Measurements from ENCODE around the gene TCF12. TPM values are rescaled to one million over a fixed set of nuclear protein-coding genes. Genes with fewer than 3 reads are reported as not detected.

TCF12 gene
- total RNA-seq, 1 experiment from 2014 or later: 76.7 TPM

GRCh38 chr15:57218826-57219576 lies 300.6 kb downstream of the TCF12 start:
- peaks cover 2% of the 10 kb centered on the region; the same call in 1 of the 2 replicates for H3K79me2 ChIP-seq (ENCODE audit: insufficient read depth, low read length)
- H3K36me3 Mint-ChIP-seq (ENCODE audit: insufficient read depth in 1 of 3, low read depth in 3 of 3): no peaks in the 10 kb centered on the region

More at GRCh38 chr15:57218826-57219576, 300.6 kb downstream of the TCF12 start:
- H3K4me3 Mint-ChIP-seq: peak overlapping the region; percentile 44 to 90
- no peaks in the 10 kb centered on the region for H3K9me3 Mint-ChIP-seq
- H2BK5ac ChIP-seq (ENCODE audit: insufficient read length, low read length): no peak overlapping the region
- no peak overlapping the region for H2AK5ac ChIP-seq (ENCODE audit: insufficient read length, low read length)
- H3K27me3 ChIP-seq (ENCODE audit: insufficient read depth, low read length): no peaks in the 10 kb centered on the region
- H3K4me1 ChIP-seq (ENCODE audit: insufficient read depth, low read length): 0 out of 2 replicates have a peak, but pooled peaks cover 2% of the 10 kb centered on the region
- DNase-seq: peak; percentile 38
- H3K18ac ChIP-seq (ENCODE audit: insufficient read length, low read depth, low read length): no peak overlapping the region
- no peak overlapping the region for H3T11ph ChIP-seq (ENCODE audit: low read length)
- no peak overlapping the region for H2BK20ac ChIP-seq (ENCODE audit: low read depth, low read length, poor library complexity, severe bottlenecking)
- no peaks in the 10 kb centered on the region for H3K23me2 ChIP-seq (ENCODE audit: insufficient read length, low read depth, low read length, poor library complexity, severe bottlenecking)
- no peaks in the 10 kb centered on the region for H3K79me1 ChIP-seq (ENCODE audit: insufficient read depth, low read depth, low read length, poor library complexity, severe bottlenecking)
- H3K4me1 Mint-ChIP-seq: peaks cover 66 to 69% of the 10 kb centered on the region in 2 experiments
- H4K20me1 ChIP-seq (ENCODE audit: control insufficient read depth, insufficient read depth, insufficient read length): no peaks in the 10 kb centered on the region
- TF ChIP-seq CTCF (conservative IDR thresholded peaks at IDR 0.05): no peak
- H3K4ac ChIP-seq (ENCODE audit: low read depth, low read length): no peak overlapping the region
- no peak overlapping the region for H3K56ac ChIP-seq (ENCODE audit: insufficient read length, low read depth, low read length)
- no peak overlapping the region for H2BK12ac ChIP-seq (ENCODE audit: insufficient read length, low read depth, low read length)
- H3K9ac ChIP-seq (ENCODE audit: extremely low read depth, insufficient read length, low read length): no peak overlapping the region
- H3K23ac ChIP-seq (ENCODE audit: insufficient read length, low read depth, low read length): no peak overlapping the region
- H3K27ac Mint-ChIP-seq: peak overlapping the region; percentile 59 to 73 (median 65); a peak in 5 of 7 replicates
- no CpG with 5 or more reads among the region's 2 CpGs for WGBS (ENCODE audit: extremely low coverage, insufficient read length, low lambda C conversion rate)
- no peak overlapping the region for H4K91ac ChIP-seq (ENCODE audit: insufficient read length, low read depth, low read length)
- no peaks in the 10 kb centered on the region for H3K9me3 ChIP-seq (ENCODE audit: control insufficient read depth, low read depth, low read length)
- H2BK120ac ChIP-seq (ENCODE audit: low read depth, low read length, poor library complexity, severe bottlenecking): no peak overlapping the region
- H2AFZ ChIP-seq (ENCODE audit: low read length): no peak overlapping the region
- H3K14ac ChIP-seq (ENCODE audit: insufficient read depth, low read length): no peak overlapping the region
- H3K27me3 Mint-ChIP-seq (ENCODE audit: low read depth): no peaks in the 10 kb centered on the region
- H3K4me2 ChIP-seq (ENCODE audit: insufficient read depth, insufficient read length, low read length): peak overlapping the region; percentile 7
- no peak overlapping the region for H4K8ac ChIP-seq (replicated peaks; ENCODE audit: insufficient read length, low read depth, low read length)
- no peak overlapping the region for H4K5ac ChIP-seq (ENCODE audit: insufficient read length, low read depth, low read length)
- no peak overlapping the region for H3K27ac ChIP-seq (ENCODE audit: insufficient read length, low read depth, low read length)
- H2BK15ac ChIP-seq (ENCODE audit: low read depth, low read length): no peak overlapping the region

Measured in H9 (cell line).